GM21367 (cell line): ENCODE data around the gene NDUFS8.

Experiments used
- ATAC-seq: cut with Tn5 transposase; IDR thresholded peaks from one replicate; pipeline ENCODE4 v1.9.1; 2021; ENCODE audit not compliant: unreplicated experiment

Gene NDUFS8

GRCh38 chr11:68002938-68003845, 27.3 kb upstream of the NDUFS8 start:
- ATAC-seq: no peak

- no peak for ATAC-seq
These were observed 26.5 kb upstream of the NDUFS8 start, which contains the start of gene UNC93B1 for GRCh38 chr11:68003846-68004550. TSS of gene UNC93B1 (minus strand) at chr11:68004097. CDS start at chr11:68004043, 54 bp downstream.

- no peak for ATAC-seq
These were observed 25.7 kb upstream of the NDUFS8 start for GRCh38 chr11:68004551-68005335.

- ATAC-seq: no peak
These were observed 23.8 kb upstream of the NDUFS8 start for GRCh38 chr11:68006606-68007166.

- no peak for ATAC-seq
These were observed 22.7 kb upstream of the NDUFS8 start for GRCh38 chr11:68007498-68008380.

GRCh38 chr11:68008381-68009337, 21.8 kb upstream of the NDUFS8 start:
- ATAC-seq: no peak

- ATAC-seq: no peak
These were observed 20.9 kb upstream of the NDUFS8 start for GRCh38 chr11:68009391-68010089.

GRCh38 chr11:68010090-68011041, 20.1 kb upstream of the NDUFS8 start, which contains the start of gene ALDH3B1:
TSS of gene ALDH3B1 (plus strand) at chr11:68010327. CDS start at chr11:68015298, 4,971 bp downstream.
- no peak for ATAC-seq

GRCh38 chr11:68011051-68011943, 19.2 kb upstream of the NDUFS8 start:
- ATAC-seq: no peak

GRCh38 chr11:68012044-68012842, 18.2 kb upstream of the NDUFS8 start:
- no peak for ATAC-seq

- no peak for ATAC-seq
These were observed 17.5 kb upstream of the NDUFS8 start for GRCh38 chr11:68012843-68013610.

GRCh38 chr11:68013611-68014156, 16.8 kb upstream of the NDUFS8 start:
- ATAC-seq: no peak

GRCh38 chr11:68014157-68014946, 16.1 kb upstream of the NDUFS8 start:
- ATAC-seq: no peak
